Measurements from ENCODE around the gene HINT2. TPM values are rescaled to one million over a fixed set of nuclear protein-coding genes. Genes with fewer than 3 reads are reported as not detected.

The HINT2 gene
- total RNA-seq, 1 experiment from 2014 or later = 45.4 TPM

- H3K9me3 Mint-ChIP-seq (ENCODE audit: unreplicated experiment) = no peaks in the 10 kb centered on the region
- peaks cover 21% of the 10 kb centered on the region for H3K4me1 Mint-ChIP-seq (ENCODE audit: insufficient read depth, unreplicated experiment)
- intact Hi-C loops (cut with micrococcal nuclease) = loop anchor here (10.0 kb wide), 1 partner anchor 227 kb away; no protein-coding TSS in a partner anchor
- TF ChIP-seq CTCF (IDR thresholded peaks at IDR 0.05; ENCODE audit: unreplicated experiment) = no peak
- H3K27ac Mint-ChIP-seq (ENCODE audit: low read depth, unreplicated experiment) = no peak overlapping the region
- H3K36me3 Mint-ChIP-seq (ENCODE audit: insufficient read depth, unreplicated experiment) = peaks cover 12% of the 10 kb centered on the region
- no peak overlapping the region for H3K4me3 Mint-ChIP-seq (ENCODE audit: unreplicated experiment)
- POLR2A ChIA-PET = interaction anchor here (0.7 to 1.7 kb wide), 5 partner anchors 7 to 139 kb away, joined by 3 to 6 read pairs (median 5); partner anchors contain the start of genes CCDC107, HINT2 and RMRP
- no peak for DNase-seq (ENCODE audit: unreplicated experiment)
- no TSS peak for BruUV-seq (replicated peaks)
- CTCF ChIA-PET = interaction anchor here (0.5 to 2.3 kb wide), 6 partner anchors 16 to 226 kb away, joined by 3 to 11 read pairs (median 3); no protein-coding TSS in a partner anchor
- no peaks in the 10 kb centered on the region for H3K27me3 Mint-ChIP-seq (ENCODE audit: insufficient read depth, unreplicated experiment)
Observed at GRCh38 chr9:35797311-35798109, 17.3 kb downstream of the HINT2 start.

GRCh38 chr9:35795695-35796094 lies 19.1 kb downstream of the HINT2 start:
- Mint-ChIP-seq H3K9me3 (ENCODE audit: unreplicated experiment) (no peaks in the 10 kb centered on the region), H3K36me3 (ENCODE audit: insufficient read depth, unreplicated experiment) (peaks cover 7% of the 10 kb centered on the region), H3K4me1 (ENCODE audit: insufficient read depth, unreplicated experiment) (peaks cover 21% of the 10 kb centered on the region), H3K4me3 (ENCODE audit: unreplicated experiment) (no peak overlapping the region), H3K27me3 (ENCODE audit: insufficient read depth, unreplicated experiment) (no peaks in the 10 kb centered on the region), H3K27ac (ENCODE audit: low read depth, unreplicated experiment) (no peak overlapping the region)
- CTCF ChIA-PET = interaction anchor here (0.8 to 1.5 kb wide), 2 partner anchors 20 to 86 kb away, joined by 5 to 6 read pairs; no protein-coding TSS in a partner anchor
- TF ChIP-seq CTCF (IDR thresholded peaks at IDR 0.05; ENCODE audit: unreplicated experiment) = no peak
- no TSS peak for BruUV-seq (replicated peaks)
- no peak for DNase-seq (ENCODE audit: unreplicated experiment)
- POLR2A ChIA-PET = no interaction called here
- intact Hi-C loops (cut with micrococcal nuclease) = loop anchor here (10.0 kb wide), 1 partner anchor 229 kb away; no protein-coding TSS in a partner anchor

GRCh38 chr9:35793461-35793860 lies 21.4 kb downstream of the HINT2 start:
- CTCF ChIA-PET = interaction anchor here (0.9 to 2.7 kb wide), 6 partner anchors 20 to 117 kb away, joined by 3 to 24 read pairs (median 7); partner anchors contain the start of gene FAM221B

More at GRCh38 chr9:35793461-35793860, 21.4 kb downstream of the HINT2 start:
- peaks cover 17% of the 10 kb centered on the region for H3K4me1 Mint-ChIP-seq (ENCODE audit: insufficient read depth, unreplicated experiment)
- H3K4me3 Mint-ChIP-seq (ENCODE audit: unreplicated experiment) = no peak overlapping the region
- no peaks in the 10 kb centered on the region for H3K9me3 Mint-ChIP-seq (ENCODE audit: unreplicated experiment)
- H3K27ac Mint-ChIP-seq (ENCODE audit: low read depth, unreplicated experiment) = peak overlapping the region; percentile 52
- H3K27me3 Mint-ChIP-seq (ENCODE audit: insufficient read depth, unreplicated experiment) = no peaks in the 10 kb centered on the region
- BruUV-seq (replicated peaks) = no TSS peak
- peaks cover 5% of the 10 kb centered on the region for H3K36me3 Mint-ChIP-seq (ENCODE audit: insufficient read depth, unreplicated experiment)
- DNase-seq (ENCODE audit: unreplicated experiment) = no peak
- intact Hi-C loops (cut with micrococcal nuclease) = loop anchor here (10.0 kb wide), 1 partner anchor 231 kb away; no protein-coding TSS in a partner anchor
- POLR2A ChIA-PET = interaction anchor here (1.1 kb wide), 1 partner anchor 114 kb away, joined by 4 read pairs; no protein-coding TSS in a partner anchor
- no peak for TF ChIP-seq CTCF (IDR thresholded peaks at IDR 0.05; ENCODE audit: unreplicated experiment)
